NCI-H345 treated with DMSO at 0.1 percent for 48 hours (cell line): ENCODE measurements around the gene GPR78.
"Not testable (repeated sequence)": the region's sequence is repeated elsewhere in the genome, so short reads cannot be mapped to it uniquely, and the experiment has no call there.

ENCODE experiments used
- DNase-seq: peaks from one replicate; lab custom pipeline; 2025; ENCODE audit not compliant: unreplicated experiment; lab: John Stamatoyannopoulos, UW

The GPR78 gene

DNA sequence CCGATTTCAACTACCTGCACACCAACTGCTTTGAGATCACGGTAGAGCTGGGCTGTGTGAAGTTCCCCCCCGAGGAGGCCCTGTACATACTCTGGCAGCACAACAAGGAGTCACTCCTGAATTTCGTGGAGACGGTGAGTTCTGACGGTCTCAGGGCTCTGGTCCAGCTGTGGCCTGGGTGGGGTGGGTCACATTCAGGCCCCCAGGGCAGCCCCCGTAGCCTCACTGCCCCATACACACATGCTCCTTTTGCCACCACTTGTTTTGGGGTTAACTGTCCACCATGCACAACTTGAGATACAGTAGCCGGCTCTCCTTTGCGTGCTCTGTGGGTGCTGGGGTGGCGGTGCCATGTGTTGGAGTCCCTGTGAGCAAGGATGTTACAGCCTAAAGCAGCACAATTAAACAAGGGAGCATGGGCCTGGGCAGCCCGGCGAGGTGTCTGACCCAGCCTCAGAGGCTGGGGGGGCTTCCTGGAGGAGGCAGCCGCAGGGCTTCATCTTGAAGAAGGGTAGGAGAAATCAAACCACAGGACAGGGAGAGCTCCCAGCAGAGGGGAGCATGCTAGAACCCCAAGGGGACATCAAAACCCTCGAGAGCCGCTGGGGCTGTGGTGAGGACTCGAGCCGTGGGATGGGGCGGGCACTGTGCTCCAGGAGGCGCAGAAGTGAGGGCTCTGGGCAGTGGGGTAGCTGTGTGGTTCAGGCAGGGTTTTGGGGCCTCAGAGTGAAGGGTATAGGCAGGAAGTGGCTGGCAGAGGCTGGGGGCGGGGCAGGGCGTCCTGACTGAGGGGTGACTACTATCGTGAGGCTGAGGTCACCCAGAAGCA, 34.4 kb downstream of the GPR78 start:
- DNase-seq: no peak

DNA sequence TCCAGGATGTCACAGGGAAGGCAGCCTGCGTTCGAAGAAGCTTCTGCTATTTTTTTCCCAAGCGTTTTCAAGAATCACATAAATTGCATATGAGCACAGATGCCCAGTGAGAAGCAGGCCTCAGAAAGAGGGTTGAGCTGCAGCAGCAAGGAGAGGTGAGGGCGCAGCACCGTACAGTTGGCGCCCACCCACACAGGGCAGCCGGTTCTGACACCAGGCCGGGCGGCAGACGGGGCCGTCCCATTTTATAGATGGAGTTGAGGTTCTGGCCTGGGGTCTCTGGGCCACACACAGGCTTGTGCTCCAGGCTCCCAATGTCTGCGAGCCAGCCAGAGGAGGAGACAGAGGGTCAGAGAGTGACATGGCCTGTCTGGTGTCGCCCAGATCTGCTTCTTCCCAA, 35.2 kb downstream of the GPR78 start:
- DNase-seq: no peak

DNA sequence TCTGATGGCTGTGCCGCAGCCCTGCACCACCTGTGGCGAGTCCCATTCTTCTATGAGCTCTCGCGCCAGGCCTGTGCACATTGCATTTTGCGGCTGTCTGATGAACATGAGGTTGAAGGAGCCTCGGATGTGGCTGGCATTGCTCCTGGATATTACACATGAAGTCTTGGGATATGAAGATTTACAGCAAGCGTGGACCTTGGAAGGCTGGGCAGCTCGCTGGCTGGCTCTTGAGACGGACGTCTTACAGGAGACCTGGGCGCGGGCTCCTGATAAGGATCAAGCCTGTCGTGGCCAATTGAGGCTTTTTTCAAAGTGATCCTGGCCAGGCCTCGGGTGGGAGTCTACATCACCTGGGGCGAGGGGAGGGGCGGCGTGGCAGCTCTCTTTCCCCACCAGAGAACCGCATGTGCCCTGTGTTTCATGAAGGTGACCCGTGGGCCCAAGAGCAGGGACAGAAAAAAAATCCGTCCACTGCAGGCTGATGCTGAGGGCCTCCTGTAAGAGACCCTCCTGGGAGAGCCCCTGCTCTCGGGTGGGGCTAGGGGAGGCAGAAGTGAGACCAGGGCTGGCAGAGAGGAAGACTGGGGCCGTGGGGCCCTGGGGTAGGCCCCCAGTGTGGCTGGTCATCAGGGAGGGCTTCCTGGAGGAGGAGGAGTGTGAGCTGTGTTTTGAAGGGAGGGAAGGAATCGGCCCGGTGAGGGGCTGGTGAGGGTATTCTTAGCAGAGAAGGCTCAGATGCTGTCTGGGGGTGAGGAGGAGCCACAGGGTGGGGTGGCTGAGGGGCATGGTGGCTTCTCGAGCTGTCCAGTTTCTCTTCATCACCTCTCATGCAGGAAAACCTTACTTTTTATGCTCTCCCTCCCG, 36.0 kb downstream of the GPR78 start:
- DNase-seq: no peak

DNA sequence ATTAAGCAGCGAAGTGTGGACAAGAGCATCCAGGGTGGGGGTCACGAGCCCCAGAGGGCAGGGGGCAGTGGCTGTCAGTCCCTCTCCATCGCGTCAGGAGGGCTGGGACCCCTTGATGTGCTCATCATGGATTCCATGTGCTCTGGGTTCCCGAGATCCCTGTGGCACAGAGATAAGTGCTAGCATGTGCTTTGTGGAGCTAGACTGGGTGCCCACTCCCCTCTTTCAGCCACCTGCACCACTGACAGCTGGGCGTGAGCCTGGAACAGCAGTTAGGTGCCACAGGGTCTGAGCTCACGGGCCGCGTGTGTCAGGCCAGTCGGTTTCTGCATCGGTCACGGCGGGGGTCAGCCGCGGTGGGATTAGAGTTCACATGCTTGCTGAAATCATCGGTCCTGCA, 36.6 kb downstream of the GPR78 start:
- DNase-seq: no peak

DNA sequence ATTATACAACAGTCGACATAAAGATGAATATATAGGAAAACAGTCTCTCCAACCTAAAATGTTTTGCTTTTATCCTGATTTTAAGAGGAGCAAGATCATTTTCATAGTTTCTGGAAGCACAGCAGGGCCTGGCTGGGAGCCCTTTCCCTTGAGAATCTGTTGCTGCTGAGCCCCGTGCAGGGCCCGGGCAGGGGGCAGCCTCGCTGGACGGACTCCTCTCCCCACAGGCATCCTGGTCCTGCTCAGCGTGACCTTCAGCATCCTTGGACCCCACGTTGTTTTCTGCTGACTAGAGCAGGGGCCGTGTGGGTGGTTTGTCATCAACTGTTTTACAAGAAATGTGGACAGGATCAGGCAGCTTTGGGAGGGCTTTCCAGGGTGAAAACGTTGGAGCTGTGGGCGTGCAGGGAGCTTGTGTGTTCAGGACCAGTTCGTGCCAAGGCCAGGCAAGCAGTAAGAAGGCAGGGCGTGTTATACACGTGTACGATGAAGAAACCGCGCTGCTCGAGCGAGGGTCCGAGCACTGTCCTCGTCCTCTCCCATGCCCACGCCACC, 37.4 kb downstream of the GPR78 start:
- no peak for DNase-seq

DNA sequence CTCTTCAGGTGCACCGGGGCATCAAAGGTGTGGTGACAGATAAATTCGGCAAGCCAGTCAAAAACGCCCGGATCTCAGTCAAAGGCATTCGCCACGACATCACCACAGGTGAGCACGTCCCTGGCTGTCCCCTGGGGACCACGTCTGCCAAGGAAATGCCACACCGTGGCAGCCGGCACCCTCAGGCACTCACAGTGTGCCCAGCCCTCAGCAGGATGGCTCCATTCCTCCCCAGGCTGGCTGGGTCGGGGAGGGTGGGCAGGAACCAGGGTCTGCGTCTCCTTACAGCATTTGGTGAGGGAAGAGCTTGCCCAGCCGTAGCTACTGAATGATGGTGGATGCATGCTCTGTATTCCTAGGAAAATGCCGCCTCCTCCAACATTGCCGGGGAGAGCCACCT, 38.2 kb downstream of the GPR78 start:
- no peak for DNase-seq

DNA sequence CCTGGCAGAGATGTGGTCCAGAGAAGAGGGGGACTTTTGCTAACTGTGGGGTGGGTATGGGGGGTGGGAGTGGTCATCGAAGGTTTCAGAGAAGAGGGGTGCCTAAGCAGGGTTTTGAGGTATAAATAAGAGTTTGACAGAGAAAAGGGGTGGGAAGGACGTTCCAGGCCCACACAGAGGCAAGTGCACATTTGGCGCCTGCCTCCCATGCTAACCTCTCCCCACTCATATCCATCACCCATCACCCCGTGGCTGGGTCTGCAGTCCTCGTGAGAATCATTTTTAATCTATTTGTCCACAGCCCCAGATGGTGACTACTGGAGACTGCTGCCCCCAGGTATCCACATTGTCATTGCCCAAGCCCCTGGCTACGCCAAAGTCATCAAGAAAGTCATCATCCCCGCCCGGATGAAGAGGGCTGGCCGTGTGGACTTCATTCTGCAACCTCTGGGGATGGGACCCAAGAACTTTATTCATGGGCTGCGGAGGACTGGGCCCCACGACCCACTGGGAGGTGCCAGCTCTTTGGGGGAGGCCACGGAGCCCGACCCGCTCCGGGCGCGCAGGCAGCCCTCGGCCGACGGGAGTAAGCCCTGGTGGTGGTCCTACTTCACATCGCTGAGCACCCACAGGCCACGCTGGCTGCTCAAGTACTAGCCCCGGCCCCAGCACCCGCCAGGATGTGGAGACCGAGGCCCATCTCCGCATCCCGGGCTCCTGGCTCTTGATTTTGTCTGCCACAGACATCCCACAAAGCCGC, 38.9 kb downstream of the GPR78 start:
- DNase-seq: no peak

DNA sequence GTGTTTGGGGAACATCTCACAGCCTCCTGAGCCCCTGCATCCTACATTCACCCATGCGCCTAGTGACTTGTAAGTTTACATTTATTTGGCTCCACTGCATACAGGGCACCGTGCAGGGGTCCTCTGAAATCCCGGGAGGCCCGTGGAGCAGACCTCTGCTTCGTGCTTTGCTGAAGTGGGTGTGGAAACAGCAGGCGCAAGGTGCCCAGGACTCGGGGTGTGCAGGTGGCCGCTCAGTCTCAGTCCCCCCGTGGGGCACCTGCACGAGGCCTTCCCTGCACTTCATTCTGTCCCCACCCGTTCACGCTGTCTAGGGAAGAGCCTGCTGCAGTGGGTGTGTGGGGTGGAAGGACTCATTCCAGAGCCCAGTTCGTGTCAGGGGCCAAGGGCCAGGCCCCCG, 40.9 kb downstream of the GPR78 start:
- not testable (repeated sequence) for DNase-seq

DNA sequence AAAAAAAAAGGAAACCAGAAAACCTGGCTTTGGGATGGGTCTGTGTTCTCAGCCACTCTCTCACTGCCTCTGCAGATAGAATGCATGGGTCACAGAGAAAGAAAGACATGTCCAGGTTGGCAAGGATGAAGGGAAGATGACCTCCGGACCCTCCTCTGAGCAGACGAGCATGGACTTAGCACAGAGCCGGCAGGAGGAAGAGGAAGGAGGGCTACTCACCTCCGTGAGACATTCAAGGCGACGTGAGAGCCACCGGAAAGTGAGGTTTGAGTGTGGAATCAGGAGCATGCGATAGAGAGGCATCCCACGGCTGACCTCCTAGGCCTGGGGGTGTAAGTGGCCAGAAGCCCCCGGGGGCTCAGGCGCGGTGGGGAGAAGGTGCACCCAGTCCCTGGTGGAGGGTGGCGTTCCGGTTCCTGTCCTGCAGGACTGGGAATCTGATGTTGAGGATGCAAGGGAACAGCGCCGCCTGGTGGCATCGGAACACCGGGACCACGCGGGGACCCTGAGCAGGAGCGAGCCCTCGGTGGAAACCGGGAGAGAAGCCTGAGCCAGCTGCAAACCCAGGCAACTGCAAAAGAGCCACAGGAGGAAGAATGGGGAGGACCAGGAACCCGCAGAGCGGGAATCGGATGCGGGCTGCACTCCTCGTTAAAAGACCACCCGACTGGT, 44.5 kb downstream of the GPR78 start:
- DNase-seq: not testable (repeated sequence)

DNA sequence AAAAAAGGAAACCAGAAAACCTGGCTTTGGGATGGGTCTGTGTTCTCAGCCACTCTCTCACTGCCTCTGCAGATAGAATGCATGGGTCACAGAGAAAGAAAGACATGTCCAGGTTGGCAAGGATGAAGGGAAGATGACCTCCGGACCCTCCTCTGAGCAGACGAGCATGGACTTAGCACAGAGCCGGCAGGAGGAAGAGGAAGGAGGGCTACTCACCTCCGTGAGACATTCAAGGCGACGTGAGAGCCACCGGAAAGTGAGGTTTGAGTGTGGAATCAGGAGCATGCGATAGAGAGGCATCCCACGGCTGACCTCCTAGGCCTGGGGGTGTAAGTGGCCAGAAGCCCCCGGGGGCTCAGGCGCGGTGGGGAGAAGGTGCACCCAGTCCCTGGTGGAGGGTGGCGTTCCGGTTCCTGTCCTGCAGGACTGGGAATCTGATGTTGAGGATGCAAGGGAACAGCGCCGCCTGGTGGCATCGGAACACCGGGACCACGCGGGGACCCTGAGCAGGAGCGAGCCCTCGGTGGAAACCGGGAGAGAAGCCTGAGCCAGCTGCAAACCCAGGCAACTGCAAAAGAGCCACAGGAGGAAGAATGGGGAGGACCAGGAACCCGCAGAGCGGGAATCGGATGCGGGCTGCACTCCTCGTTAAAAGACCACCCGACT, 50.2 kb downstream of the GPR78 start:
- DNase-seq: not testable (repeated sequence)

DNA sequence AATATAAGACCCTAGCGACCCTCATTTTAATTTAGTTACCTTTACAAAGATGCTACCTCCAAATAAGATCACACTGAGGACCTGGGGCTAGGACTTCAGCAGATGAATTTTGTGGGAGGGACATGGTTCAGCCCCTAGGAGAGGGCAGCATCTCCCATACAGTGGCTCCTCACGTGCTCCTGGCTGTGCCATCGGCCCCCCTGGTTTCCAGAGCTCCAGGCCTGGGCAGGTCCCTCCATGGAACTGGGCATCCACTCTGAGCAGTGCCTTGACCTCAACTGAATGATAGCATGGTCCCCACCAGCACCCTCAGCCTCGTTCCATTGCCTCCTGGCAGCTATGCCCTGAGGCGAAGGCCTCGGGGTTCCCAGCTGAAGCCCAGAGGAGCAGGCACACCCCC, 51.7 kb downstream of the GPR78 start:
- not testable (repeated sequence) for DNase-seq

DNA sequence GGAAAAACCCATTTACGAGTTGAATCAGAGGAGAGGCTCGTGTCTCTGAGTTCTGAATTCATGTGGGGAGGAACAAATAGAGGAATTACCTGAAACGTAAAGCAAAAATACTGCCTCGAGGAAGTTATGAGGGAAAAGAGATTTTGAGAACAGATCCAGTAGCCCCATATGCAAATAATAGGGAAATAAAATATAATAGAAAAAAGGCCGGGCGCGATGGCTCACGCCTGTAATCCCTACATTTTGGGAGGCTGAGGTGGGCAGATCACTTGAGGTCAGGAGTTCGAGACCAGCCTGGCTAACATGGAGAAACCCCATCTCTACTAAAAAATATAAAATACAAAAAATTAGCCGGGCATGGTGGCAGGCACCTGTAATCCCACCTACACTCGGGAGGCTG, 54.6 kb downstream of the GPR78 start:
- DNase-seq: not testable (repeated sequence)

DNA sequence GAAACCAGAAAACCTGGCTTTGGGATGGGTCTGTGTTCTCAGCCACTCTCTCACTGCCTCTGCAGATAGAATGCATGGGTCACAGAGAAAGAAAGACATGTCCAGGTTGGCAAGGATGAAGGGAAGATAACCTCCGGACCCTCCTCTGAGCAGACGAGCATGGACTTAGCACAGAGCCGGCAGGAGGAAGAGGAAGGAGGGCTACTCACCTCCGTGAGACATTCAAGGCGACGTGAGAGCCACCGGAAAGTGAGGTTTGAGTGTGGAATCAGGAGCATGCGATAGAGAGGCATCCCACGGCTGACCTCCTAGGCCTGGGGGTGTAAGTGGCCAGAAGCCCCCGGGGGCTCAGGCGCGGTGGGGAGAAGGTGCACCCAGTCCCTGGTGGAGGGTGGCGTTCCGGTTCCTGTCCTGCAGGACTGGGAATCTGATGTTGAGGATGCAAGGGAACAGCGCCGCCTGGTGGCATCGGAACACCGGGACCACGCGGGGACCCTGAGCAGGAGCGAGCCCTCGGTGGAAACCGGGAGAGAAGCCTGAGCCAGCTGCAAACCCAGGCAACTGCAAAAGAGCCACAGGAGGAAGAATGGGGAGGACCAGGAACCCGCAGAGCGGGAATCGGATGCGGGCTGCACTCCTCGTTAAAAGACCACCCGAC, 55.8 kb downstream of the GPR78 start:
- DNase-seq: not testable (repeated sequence)
